ENCODE measurements around the gene CANT1.

GRCh38 chr17:78991906-78992532 is 17.5 kb downstream of the CANT1 start:
- no peak for TF ChIP-seq POLR2A (IDR thresholded peaks at IDR 0.05)
- TF ChIP-seq, protein P1, sequence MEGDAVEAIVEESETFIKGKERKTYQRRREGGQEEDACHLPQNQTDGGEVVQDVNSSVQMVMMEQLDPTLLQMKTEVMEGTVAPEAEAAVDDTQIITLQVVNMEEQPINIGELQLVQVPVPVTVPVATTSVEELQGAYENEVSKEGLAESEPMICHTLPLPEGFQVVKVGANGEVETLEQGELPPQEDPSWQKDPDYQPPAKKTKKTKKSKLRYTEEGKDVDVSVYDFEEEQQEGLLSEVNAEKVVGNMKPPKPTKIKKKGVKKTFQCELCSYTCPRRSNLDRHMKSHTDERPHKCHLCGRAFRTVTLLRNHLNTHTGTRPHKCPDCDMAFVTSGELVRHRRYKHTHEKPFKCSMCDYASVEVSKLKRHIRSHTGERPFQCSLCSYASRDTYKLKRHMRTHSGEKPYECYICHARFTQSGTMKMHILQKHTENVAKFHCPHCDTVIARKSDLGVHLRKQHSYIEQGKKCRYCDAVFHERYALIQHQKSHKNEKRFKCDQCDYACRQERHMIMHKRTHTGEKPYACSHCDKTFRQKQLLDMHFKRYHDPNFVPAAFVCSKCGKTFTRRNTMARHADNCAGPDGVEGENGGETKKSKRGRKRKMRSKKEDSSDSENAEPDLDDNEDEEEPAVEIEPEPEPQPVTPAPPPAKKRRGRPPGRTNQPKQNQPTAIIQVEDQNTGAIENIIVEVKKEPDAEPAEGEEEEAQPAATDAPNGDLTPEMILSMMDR (IDR thresholded peaks at IDR 0.05 in 4 of 5, conservative IDR thresholded peaks at IDR 0.05 in 1 of 5) = no peak
